Stimulated activated memory B cell treated with anti-CD40 and anti-IgM and Interleukin-4, amounts not matched to agents 10 μg/mL and 1 μg/mL and 100 μg/mL, for 72 hours (primary cell): ENCODE measurements around the gene ZNF638.
"Not testable (repeated sequence)": the region's sequence is repeated elsewhere in the genome, so short reads cannot be mapped to it uniquely, and the experiment has no call there.

Source experiments
- ATAC-seq: fragments of 150-1000 bp; cut with Tn5 transposase; 2 replicates; pipeline ENCODE4 v1.10.0; 2021
- H3K27ac Mint-ChIP-seq: one replicate; pipeline ENCODE4 v1.8.0; 2022; ENCODE audit warnings: mild to moderate bottlenecking, mixed read lengths
- H3K27me3 Mint-ChIP-seq: one replicate; pipeline ENCODE4 v1.8.0; 2022; ENCODE audit warnings: mixed read lengths
- H3K36me3 Mint-ChIP-seq: one replicate; pipeline ENCODE4 v1.8.0; 2022; ENCODE audit warnings: mixed read lengths
- H3K4me1 Mint-ChIP-seq: one replicate; pipeline ENCODE4 v1.8.0; 2022; ENCODE audit warnings: mixed read lengths
- H3K4me3 Mint-ChIP-seq: one replicate; pipeline ENCODE4 v1.8.0; 2022; ENCODE audit warnings: mild to moderate bottlenecking, moderate library complexity, mixed read lengths
- H3K9me3 Mint-ChIP-seq: one replicate; pipeline ENCODE4 v1.8.0; 2022; ENCODE audit warnings: mixed read lengths

Gene ZNF638

GRCh38 chr2:71331581-71332434 is at the start of gene ZNF638:
TSS of gene ZNF638 (plus strand) at chr2:71331782. CDS start at chr2:71348955, 17,173 bp downstream.
- no peaks in the 10 kb centered on the region for H3K9me3 Mint-ChIP-seq
- peak within 1 kb of the TSS; percentile 98 for H3K27ac Mint-ChIP-seq
- no peaks in the 10 kb centered on the region for H3K27me3 Mint-ChIP-seq
- peak within 1 kb of the TSS; percentile 99 for H3K4me3 Mint-ChIP-seq
- ATAC-seq, result peak; percentile 99
- peaks cover 11% of the 10 kb centered on the region for H3K36me3 Mint-ChIP-seq
- H3K4me1 Mint-ChIP-seq, result peaks cover 30% of the 10 kb centered on the region

- Mint-ChIP-seq H3K36me3 (no peaks in the 10 kb centered on the region), H3K9me3 (no peaks in the 10 kb centered on the region), H3K27me3 (peaks cover 45% of the 10 kb centered on the region), H3K27ac (no peak overlapping the region), H3K4me3 (no peak overlapping the region), H3K4me1 (peaks cover 10% of the 10 kb centered on the region)
- no peak for ATAC-seq
Measured at GRCh38 chr2:71281950-71282349, 49.6 kb upstream of the ZNF638 start.

DNA sequence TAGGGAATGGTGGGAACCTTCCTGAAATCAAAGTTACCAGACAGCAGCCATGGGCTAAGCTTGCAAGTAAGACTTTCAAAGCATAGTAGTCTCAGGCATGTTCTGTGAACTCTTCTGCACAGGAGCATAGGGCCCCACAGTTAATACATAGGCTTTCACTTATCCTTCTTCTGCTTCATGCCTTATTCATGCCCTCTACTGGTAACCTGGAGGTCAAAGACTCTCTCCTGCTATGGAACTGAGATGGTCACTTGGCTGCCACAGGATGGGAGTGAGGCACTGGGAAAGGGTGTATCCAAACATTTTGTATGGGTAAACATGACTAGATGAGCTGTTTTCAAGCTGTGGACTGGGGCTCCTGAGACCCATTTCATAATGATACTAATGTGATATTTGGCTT is 49.1 kb upstream of the ZNF638 start:
- Mint-ChIP-seq H3K4me3 (no peak overlapping the region), H3K27ac (no peak overlapping the region), H3K27me3 (peaks cover 41% of the 10 kb centered on the region), H3K36me3 (no peaks in the 10 kb centered on the region), H3K9me3 (no peaks in the 10 kb centered on the region), H3K4me1 (peaks cover 5% of the 10 kb centered on the region)
- ATAC-seq, result no peak

DNA sequence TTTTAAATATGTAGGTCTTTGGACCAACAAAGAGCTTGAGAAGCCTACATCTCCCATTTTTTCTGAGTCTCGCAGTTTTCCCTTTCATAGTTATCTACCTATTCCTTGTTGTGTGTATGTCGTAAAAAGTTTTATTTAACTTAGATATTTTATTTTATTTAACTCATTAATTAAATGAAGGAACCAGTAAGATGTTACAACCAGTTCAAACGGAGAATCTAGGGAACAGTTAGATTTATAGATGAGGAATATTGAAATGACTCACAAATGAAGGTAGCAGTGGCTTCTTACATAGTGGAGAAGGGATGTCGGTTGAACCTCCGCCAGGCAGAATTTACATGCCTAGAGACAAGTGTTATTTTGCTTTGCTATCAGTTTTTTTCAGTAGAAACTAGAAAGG is 48.5 kb upstream of the ZNF638 start:
- ATAC-seq, result no peak

GRCh38 chr2:71285706-71286105 is 45.9 kb upstream of the ZNF638 start:
- H3K36me3 Mint-ChIP-seq, result no peaks in the 10 kb centered on the region
- no peaks in the 10 kb centered on the region for H3K9me3 Mint-ChIP-seq
- no peaks in the 10 kb centered on the region for H3K4me1 Mint-ChIP-seq
- no peak overlapping the region for H3K27ac Mint-ChIP-seq
- peaks cover 13% of the 10 kb centered on the region for H3K27me3 Mint-ChIP-seq
- no peak for ATAC-seq
- H3K4me3 Mint-ChIP-seq, result no peak overlapping the region

More for the DNA sequence above, 48.5 kb upstream of the ZNF638 start:
- Mint-ChIP-seq H3K36me3 (no peaks in the 10 kb centered on the region), H3K9me3 (no peaks in the 10 kb centered on the region), H3K4me1 (no peaks in the 10 kb centered on the region), H3K27me3 (peaks cover 34% of the 10 kb centered on the region), H3K27ac (no peak overlapping the region), H3K4me3 (no peak overlapping the region)

DNA sequence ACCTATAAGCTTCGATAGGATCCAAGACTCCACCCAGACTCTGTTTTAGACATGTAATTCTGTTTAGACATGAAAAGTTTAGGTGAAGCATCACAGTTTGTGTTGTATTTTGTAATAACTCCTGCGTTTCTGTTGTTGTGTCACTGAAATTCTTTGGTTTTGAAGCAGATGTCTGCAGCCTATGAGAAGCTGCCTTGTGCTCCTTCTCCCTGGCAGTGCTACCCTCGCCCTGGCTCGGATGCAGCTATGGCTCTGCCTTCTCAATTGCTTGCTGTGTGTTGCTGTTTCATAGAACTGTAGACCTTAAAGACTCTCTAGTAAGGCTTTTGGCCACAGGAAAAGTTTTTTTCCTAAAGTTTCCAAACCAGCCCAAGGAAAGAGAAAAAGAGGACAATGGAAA is 40.2 kb upstream of the ZNF638 start:
- H3K27ac Mint-ChIP-seq, result no peak overlapping the region
- ATAC-seq, result no peak
- no peaks in the 10 kb centered on the region for H3K36me3 Mint-ChIP-seq
- H3K4me3 Mint-ChIP-seq, result no peak overlapping the region
- no peaks in the 10 kb centered on the region for H3K4me1 Mint-ChIP-seq
- H3K27me3 Mint-ChIP-seq, result no peaks in the 10 kb centered on the region
- H3K9me3 Mint-ChIP-seq, result no peaks in the 10 kb centered on the region

GRCh38 chr2:71292159-71292558 is 39.4 kb upstream of the ZNF638 start:
- no peaks in the 10 kb centered on the region for H3K9me3 Mint-ChIP-seq
- ATAC-seq, result no peak
- H3K4me3 Mint-ChIP-seq, result no peak overlapping the region
- H3K27ac Mint-ChIP-seq, result no peak overlapping the region
- no peaks in the 10 kb centered on the region for H3K36me3 Mint-ChIP-seq
- H3K4me1 Mint-ChIP-seq, result no peaks in the 10 kb centered on the region
- no peaks in the 10 kb centered on the region for H3K27me3 Mint-ChIP-seq

DNA sequence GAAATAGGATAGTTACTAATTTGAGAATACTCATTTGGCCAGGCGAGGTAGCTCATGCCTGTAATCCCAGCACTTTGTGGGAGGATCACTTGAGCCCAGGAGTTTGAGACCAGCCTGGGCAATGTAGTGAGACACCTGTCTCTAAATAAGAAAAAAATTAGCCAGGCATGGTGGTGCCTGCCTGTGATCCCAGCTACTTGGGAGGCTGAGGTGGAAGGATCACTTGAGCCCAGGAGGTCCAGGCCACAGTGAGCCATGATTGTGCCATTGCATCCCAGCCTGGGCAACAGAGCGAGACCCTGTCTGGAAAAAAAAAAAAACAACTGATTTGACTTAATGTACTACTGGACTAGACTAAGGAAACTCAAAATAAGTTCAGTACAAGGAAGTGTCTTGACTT is 32.7 kb upstream of the ZNF638 start:
- no peak overlapping the region for H3K4me3 Mint-ChIP-seq
- H3K4me1 Mint-ChIP-seq, result no peaks in the 10 kb centered on the region
- H3K9me3 Mint-ChIP-seq, result no peaks in the 10 kb centered on the region
- H3K27ac Mint-ChIP-seq, result no peak overlapping the region
- H3K27me3 Mint-ChIP-seq, result no peaks in the 10 kb centered on the region
- ATAC-seq, result no peak
- no peaks in the 10 kb centered on the region for H3K36me3 Mint-ChIP-seq

DNA sequence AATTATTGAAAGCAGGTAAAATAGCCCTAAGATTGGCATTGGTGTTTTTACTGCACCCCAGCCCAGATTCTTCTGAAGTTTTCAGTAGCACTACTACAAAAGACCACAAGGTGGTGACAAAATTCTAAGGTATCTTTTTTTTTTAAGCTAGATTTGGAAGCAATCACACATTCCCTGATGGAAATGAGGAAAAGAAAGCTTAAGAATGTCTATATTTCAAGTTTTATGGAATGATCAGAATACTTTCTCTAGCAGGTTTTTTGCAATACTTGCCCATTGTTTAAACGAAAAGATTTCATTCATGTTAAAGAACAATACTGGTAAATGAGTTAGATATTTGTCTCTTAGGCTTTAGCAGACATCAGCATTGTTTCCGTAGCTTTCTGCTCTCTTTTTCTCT is 32.1 kb upstream of the ZNF638 start:
- Mint-ChIP-seq H3K36me3 (no peaks in the 10 kb centered on the region), H3K9me3 (no peaks in the 10 kb centered on the region), H3K27me3 (no peaks in the 10 kb centered on the region), H3K4me3 (no peak overlapping the region), H3K27ac (no peak overlapping the region), H3K4me1 (no peaks in the 10 kb centered on the region)
- no peak for ATAC-seq

- H3K9me3 Mint-ChIP-seq, result no peaks in the 10 kb centered on the region
- H3K27ac Mint-ChIP-seq, result no peak overlapping the region
- H3K4me3 Mint-ChIP-seq, result no peak overlapping the region
- no peaks in the 10 kb centered on the region for H3K27me3 Mint-ChIP-seq
- no peaks in the 10 kb centered on the region for H3K36me3 Mint-ChIP-seq
- no peaks in the 10 kb centered on the region for H3K4me1 Mint-ChIP-seq
- ATAC-seq, result no peak
Measured at GRCh38 chr2:71303849-71304248, 27.7 kb upstream of the ZNF638 start.

DNA sequence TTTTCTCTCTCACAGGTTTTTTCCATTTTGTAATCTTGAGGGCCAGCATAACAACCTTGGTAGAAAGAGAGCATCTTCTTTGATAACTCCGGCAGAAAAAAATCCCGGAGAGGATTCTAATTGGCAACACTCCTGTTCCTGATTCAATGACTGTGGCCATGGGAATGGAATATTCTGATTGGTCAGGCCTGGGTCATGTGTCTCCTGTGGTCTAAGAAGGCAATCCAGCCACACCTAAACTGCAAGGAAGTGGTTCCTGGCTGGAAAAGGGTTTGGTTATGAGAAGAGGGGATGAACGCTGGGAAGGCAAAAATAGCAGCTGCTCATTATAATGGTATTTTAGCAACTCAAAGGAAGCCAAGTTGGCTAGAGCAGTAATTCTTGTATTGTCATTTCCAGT is 24.8 kb upstream of the ZNF638 start:
- no peaks in the 10 kb centered on the region for H3K9me3 Mint-ChIP-seq
- ATAC-seq, result no peak
- H3K27me3 Mint-ChIP-seq, result no peaks in the 10 kb centered on the region
- H3K27ac Mint-ChIP-seq, result no peak overlapping the region
- no peak overlapping the region for H3K4me3 Mint-ChIP-seq
- H3K4me1 Mint-ChIP-seq, result no peaks in the 10 kb centered on the region
- no peaks in the 10 kb centered on the region for H3K36me3 Mint-ChIP-seq

- no peak for ATAC-seq
- Mint-ChIP-seq H3K9me3 (peaks cover 8% of the 10 kb centered on the region), H3K27ac (no peak overlapping the region), H3K4me1 (no peaks in the 10 kb centered on the region), H3K4me3 (no peak overlapping the region), H3K27me3 (peaks cover 10% of the 10 kb centered on the region), H3K36me3 (peaks cover 7% of the 10 kb centered on the region)
Measured at GRCh38 chr2:71313016-71313766, 18.4 kb upstream of the ZNF638 start.

- Mint-ChIP-seq H3K4me3 (no peak overlapping the region), H3K4me1 (no peaks in the 10 kb centered on the region)
Measured at GRCh38 chr2:71317060-71317459, 14.5 kb upstream of the ZNF638 start.

GRCh38 chr2:71317900-71318299 is 13.7 kb upstream of the ZNF638 start:
- H3K27me3 Mint-ChIP-seq, result not testable (repeated sequence)

More at GRCh38 chr2:71317060-71317459, 14.5 kb upstream of the ZNF638 start:
- Mint-ChIP-seq H3K27ac (no peak overlapping the region), H3K27me3 (peaks cover 10% of the 10 kb centered on the region), H3K9me3 (peaks cover 28% of the 10 kb centered on the region), H3K36me3 (peaks cover 15% of the 10 kb centered on the region)
- no peak for ATAC-seq

GRCh38 chr2:71323386-71323785 is 8.2 kb upstream of the ZNF638 start:
- H3K36me3 Mint-ChIP-seq, result peaks cover 16% of the 10 kb centered on the region
- H3K4me3 Mint-ChIP-seq, result no peak overlapping the region
- no peaks in the 10 kb centered on the region for H3K27me3 Mint-ChIP-seq
- ATAC-seq, result no peak
- no peak overlapping the region for H3K27ac Mint-ChIP-seq
- H3K9me3 Mint-ChIP-seq, result peaks cover 29% of the 10 kb centered on the region
- no peaks in the 10 kb centered on the region for H3K4me1 Mint-ChIP-seq

More at GRCh38 chr2:71317900-71318299, 13.7 kb upstream of the ZNF638 start:
- H3K36me3 Mint-ChIP-seq, result peaks cover 23% of the 10 kb centered on the region
- ATAC-seq, H3K4me1 Mint-ChIP-seq, H3K27ac Mint-ChIP-seq, H3K4me3 Mint-ChIP-seq: not testable (repeated sequence)
- H3K9me3 Mint-ChIP-seq, result peaks cover 36% of the 10 kb centered on the region

- peaks cover under 1% of the 10 kb centered on the region for H3K4me1 Mint-ChIP-seq
- no peaks in the 10 kb centered on the region for H3K27me3 Mint-ChIP-seq
Measured at GRCh38 chr2:71326968-71327367, 4.6 kb upstream of the ZNF638 start.

More at GRCh38 chr2:71326968-71327367, 4.6 kb upstream of the ZNF638 start:
- Mint-ChIP-seq H3K27ac (no peak overlapping the region), H3K4me3 (no peak overlapping the region), H3K36me3 (peaks cover 8% of the 10 kb centered on the region), H3K9me3 (peaks cover 11% of the 10 kb centered on the region)
- ATAC-seq, result no peak
